Measurements from ENCODE around the gene ROBO2.

ROBO2 gene

DNA sequence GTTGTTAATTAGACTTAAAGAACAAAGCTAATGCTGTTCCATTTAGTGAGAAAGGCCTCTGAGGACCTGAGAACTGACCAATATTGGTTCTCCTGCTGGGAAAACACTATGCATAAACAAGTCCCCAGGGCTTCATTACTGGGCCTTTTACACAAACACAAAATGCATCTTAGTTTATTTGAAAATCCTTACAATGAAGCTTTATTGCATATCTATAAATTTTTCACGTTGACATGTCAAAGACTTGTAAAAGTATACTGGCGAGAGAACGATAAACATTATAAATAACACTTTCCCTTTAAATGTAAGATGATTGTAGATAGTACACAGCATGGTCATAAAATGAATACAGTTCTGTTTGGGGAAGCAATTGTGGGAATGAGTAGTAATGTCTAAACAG lies 151.7 kb downstream of the ROBO2 start:
- DNase-seq, result no peak

DNA sequence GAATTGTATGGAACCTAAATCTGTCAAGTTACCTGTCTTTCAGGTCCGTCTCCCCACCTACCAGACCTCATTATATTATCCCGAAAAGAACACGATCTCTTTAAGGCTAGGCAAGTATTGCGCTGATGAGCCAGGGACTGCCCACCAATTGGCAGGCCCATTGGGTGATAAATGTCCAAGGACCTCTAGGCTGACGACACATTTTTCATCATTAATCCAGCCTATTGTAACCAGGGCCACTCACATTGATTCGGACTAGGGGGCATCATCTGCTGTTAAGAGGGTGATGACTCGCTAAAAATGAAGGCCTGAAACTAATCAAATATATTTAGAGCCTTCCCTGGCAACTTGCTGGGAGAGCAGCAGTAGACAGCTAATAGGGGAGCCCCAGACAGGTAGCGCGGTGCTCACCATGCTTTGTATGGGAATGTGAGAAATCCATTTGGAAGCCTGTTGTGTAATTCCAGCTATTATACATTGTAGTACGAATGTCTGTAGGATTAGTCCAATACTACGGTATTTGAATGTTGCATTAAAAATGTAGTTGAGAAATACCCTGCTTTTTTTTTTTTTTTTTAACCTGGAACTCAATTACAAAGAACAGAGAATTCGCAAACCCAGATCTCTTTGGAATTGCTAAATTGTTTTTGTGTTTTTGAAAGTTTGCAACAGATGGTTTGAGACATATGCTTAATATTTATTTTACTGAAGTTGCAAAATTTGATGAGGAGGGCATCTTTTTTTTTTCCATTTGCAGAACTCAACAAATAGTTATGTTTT lies 156.1 kb downstream of the ROBO2 start:
- DNase-seq, result no peak

DNA sequence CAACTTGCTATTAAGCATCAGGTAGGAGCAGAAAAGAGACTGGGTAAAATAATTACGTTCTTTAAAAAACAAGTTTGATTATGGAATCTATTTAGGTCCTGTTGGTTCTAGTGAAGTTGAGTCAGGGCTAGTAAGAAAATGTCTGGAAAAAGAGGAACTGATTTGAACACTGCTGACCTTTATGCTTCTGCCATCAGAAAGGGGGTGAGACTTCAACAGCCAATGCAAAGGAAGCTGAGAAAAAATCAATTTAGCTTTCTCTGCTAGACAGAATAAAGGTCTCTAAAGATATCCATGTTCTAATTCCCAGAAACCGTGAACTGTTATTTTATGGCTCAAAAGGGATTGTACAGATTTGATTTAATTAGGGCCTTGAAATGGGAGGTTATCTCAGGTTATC lies 157.5 kb downstream of the ROBO2 start:
- DNase-seq, result no peak

DNA sequence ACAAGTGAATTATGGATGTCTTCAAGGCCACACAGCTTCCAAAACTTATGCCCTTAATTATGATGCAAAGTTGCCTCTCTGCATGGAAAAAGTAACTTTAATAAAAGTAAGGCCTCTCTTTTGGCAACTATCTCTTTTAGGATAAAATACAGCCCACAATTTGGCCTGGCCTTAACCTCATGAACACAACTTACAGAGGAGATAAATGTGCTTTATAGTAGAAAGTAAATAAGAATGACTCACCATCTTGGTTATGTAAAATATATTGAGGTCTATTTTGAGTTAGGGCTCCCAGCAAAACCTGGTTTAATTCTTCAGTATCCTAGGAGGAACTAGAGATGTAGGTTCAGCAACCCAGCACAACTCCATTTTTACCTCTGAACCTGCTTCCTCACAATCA lies 164.0 kb downstream of the ROBO2 start:
- DNase-seq, result no peak

DNA sequence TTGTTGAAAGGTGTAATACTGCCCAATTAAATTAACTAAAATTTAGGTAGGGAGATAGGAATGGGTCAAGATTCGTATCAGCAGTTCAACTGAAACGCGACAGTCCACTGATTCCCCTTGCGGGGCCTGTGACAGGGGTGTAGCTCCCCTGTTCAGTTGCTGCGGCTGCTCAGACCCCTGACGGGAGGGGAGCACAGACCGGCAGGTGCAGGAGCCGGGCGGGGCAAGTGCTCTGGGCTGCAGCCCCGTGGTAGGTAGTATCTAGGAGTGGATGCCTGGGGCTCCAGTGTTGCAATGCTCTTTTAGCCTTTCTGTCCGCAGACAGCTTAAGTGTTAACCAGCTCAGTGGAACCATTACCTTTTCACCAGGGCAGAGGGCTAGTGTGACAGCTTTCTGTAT lies 164.9 kb downstream of the ROBO2 start:
- DNase-seq, result no peak

DNA sequence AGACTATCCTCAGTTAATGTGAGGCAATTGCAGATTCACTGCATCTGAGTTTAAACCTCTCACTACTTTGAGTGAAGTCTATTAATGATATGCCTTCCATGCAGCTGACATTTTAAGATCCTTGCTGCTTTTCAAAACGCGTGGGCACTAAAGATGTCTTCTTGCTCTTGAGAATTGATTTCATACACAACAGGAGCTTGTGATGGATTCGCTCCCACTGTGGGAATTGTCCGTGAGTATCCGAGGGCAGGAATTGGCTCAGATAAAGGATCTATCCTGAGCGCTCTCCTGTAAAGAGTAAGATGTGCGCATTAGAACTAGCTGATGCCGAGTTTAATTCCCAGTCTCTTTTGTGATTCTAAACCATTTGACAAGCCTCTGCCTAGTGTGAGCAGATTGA lies 167.9 kb downstream of the ROBO2 start:
- no peak for DNase-seq

DNA sequence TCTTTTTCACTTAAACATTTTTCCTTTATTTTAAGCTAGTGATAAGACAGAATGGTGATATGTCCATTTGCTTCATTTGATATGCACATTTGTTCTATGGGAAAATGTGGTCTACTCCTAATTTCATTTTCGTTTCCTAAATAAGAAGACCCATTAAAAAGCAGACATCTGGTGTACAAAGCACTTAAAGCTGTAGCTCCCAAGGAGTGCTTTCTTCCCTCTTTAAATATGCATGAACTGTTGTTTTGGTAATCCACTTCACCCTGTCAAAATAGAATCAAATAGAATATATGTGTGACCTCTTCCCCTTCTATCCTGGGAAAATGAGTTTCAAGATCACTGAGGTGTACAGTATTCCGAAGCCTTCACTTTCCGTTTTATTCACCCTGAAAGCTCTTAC lies 182.8 kb downstream of the ROBO2 start:
- no peak for DNase-seq

DNA sequence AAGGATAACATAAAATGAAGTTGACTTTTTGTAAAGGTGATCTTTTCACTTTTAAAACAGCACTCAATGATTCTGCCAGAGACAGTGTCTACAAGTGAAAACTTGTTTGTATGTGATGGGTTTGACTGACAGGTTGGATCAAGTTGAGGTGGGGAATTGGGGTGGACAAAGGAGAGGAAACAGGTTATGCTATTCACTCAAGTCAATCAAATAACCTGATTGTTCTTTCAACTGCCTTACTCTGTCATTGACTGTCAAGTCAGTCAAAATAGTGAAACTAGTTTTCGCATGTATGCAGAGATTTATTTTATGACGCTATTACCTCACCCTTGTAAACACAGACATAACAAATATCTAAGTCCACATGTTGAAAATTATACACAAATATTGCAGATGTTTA lies 187.7 kb downstream of the ROBO2 start:
- DNase-seq, result no peak

DNA sequence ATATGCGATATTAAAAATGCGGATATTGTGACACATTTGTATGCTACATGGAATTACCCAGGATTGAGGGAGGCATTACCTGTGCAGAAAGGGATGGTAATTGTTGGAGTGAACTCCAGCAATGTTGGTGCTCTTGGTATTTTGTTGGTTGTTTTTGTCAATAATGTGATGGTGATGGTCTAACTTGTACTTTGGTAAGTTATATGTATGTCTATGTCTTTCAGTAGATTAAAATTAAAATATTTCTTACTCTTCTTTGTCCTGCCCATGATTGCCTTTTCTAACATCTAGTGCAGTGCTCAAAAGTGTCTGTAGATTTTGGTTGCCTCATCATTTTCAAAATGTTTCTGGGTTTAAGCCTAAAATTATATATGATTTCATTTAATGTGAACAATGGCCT lies 192.7 kb downstream of the ROBO2 start:
- DNase-seq, result no peak

DNA sequence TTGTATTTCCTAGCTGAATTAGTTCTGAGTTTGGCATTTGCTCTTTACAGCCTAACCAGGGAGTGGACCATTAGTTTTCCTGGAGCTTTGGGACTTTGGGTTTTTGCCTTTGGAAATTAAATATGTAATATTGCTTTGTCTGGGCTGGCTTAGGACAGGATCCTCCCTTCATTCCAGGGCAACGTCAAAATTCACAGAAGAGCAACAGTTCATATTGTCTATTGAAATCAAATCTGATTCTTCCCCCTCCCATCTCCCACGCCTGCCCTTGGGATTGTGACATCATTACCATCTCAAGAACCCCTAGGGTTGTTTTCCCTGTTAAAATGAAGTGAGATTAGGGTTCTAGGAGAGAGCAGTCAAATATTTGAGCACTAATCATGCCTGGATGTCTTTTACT lies 194.1 kb downstream of the ROBO2 start:
- no peak for DNase-seq

DNA sequence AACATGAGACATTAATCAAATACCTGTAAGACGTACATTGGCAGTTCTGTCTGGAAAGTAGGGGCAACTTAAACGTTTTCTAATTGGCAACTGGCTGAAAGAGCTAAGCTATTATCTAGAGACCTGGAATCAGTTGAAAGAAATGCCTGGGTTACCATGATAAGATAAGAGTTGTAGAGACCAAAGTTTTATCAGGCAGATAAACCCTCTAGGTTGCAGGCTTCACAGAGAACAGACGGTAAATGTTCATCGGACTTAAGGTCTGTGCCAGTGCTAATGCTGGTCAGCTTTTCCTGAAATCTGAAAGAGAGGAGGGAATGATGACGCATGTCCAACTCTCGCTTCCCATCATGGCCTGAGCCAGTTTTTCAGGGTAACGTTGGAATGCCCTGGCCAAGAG lies 196.2 kb downstream of the ROBO2 start:
- no peak for DNase-seq

DNA sequence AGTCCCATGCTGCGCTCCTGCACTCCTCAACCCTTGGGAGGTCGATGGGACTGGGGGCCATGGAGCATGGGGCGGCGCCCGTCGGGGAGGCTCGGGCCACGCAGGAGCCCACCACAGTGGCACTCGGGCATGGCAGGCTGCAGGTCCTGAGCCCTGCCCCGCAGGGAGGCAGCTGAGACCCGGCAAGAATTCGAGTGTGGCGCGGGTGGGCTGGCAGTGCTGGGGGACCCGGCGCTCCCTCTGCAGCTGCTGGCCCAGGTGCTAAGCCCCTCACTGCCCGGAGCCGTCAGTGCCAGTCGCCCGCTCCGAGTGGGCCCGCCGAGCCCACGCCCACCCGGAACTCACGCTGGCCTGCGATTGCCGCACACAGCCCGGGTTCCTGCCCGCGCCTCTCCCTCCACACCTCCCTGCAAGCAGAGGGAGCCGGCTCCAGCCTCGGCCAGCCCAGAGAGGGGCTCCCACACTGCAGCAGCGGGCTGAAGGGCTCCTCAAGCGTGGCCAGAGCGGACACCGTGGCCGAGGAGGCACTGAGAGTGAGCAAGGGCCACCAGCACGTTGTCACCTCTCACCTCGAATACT lies 200.3 kb downstream of the ROBO2 start:
- no peak for DNase-seq

DNA sequence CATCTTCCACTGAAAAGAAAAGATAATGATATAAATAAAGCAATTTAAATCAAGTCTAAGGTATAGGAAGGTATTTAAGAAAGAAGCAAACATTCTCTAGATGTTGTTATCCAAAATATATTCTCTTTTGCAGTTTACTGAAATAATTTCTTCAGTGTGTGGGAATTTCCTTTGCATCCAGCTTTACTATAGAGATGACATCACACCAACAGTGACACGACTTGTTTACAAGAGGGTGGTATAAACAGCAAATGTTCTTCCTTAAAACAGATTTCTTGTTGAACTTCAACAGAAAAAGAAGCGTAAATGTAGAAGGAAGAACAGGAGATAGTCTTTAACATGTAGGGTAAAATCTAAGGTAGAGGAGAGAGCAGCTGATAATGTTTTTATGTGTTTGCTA lies 202.5 kb downstream of the ROBO2 start:
- no peak for DNase-seq

DNA sequence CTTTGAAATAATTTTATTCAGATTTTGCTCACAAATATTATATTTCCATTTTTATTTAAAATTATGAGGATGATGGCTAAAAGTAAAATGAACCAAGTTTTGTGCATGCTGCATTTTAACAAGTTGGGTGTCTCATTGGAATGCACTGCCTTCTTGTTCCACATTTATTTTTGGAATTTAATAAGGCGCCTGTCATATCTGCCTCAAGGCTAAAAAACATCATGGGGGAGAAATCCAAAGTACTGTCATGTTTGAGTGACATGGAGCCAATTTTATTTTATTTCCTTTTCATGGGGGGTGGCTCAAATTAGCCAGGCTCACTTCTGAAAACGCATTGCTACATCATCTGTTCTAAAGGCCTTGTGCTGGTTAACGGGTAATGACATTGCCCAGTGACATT lies 205.1 kb downstream of the ROBO2 start:
- DNase-seq, result no peak

DNA sequence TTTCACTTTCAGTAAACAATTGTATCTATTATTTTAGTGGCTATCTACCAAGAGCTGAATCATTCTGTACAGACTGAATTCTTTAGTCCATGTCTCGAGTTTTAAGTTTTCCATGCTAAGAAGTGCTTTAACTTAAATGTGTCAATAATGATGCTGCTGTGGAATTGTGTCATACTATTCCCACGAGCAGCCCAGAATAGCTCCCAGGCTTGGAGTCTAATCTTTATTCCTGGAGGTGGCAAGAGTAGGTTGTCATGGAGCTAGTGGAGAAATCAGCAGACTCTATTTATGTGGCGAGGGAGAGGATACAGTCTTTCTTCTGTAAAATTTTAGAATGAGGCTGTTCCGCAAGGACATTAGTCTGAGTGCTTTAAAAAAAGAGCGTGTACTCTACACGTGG lies 207.2 kb downstream of the ROBO2 start:
- DNase-seq, result no peak

DNA sequence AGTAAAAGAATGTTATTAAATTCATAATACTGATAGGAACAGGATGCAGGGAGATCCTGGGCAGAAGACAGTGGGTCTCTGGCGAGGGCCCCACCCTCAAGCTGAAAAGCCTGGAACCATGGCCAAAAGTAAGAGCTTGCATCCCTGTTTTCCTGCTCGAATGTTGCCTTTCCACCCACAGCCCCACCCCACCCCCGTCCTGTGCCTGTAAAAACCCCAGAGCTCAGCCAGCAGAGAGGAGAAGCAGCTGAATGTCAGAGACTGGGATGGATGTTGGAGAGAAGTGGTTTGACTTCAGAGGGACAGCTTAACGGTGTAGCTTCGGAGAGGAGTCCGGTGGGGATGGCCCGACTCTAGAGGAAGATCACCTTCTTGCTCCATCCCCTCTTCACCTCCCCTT lies 207.9 kb downstream of the ROBO2 start:
- DNase-seq, result no peak

DNA sequence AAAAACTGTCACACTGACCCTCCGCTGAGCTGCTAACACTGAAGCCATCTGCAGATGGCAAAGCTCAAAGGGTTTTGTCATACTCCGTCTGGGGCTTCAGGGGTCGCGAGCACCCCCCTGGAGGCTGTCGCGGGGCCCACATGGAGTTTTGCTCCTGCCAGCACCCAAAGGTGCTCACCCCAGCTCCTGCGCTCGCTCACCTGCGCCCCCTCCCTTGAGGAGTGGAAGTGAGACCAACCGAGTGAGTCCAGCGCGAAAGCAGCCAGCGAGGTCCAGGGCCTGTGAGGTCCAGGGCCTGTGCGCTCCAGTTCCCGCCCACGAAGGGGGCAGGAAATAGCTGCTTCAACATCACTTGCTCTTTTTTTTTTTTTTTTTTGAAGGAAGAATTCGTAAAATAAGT lies 208.5 kb downstream of the ROBO2 start:
- no peak for DNase-seq

DNA sequence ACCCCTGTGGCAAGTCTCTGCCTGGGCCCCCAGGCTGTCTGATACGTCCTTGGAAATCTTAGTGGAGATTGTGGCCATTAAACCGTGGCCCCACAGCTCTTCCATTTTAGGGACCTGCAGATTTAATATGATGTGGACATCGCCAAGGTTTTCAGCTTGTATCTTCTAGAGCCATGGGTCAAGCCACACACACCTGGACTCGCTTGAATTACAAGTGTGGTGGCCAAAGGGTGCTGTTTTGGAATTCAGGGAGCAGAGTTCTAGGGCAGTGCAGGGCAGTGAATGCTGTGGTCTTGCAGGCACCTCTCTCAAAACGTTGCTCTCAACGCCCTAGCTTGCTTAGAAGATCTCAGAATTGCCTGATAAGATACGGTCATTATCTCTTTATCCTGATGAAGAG lies 211.2 kb downstream of the ROBO2 start:
- no peak for DNase-seq

DNA sequence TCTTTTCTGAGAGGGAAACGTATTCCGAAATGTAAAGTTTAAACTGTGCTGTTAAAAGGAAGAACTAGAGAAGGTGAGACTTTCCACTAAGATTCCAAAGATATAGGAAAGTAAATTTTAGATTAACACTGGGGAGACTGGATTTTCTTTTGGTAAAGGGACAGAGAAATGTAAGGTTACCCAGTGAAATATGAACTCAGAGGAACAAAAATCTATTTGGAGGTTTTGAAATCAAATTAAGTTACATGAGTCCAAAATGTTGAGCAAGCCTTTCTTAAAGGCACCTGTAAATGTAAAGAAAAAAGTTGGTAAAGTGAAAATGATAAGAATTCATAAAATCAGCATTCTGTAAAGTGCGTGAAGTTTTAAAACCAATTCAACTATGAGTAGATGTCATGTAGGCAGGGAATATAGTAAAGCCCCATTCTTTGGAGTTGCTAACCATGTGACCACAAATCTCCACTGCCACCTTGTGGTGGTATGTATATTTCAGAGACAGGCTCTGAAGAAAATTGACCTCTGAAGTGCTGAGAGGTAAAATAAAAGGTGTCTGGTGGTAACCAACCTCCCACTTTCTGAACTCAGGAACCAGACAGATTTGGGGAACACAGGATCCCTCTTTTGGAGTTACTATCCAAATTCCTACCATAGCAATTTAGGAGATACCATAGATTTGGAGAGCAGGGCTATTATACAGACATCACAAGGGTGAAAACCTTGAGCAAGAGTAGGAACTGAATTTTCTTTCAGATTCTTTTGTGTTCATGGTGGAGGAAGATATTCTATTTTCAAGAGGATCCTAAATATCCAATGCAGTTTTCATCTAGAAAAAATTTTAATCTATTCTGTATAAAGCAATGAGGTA lies 215.3 kb downstream of the ROBO2 start:
- peak; percentile 30 for DNase-seq

DNA sequence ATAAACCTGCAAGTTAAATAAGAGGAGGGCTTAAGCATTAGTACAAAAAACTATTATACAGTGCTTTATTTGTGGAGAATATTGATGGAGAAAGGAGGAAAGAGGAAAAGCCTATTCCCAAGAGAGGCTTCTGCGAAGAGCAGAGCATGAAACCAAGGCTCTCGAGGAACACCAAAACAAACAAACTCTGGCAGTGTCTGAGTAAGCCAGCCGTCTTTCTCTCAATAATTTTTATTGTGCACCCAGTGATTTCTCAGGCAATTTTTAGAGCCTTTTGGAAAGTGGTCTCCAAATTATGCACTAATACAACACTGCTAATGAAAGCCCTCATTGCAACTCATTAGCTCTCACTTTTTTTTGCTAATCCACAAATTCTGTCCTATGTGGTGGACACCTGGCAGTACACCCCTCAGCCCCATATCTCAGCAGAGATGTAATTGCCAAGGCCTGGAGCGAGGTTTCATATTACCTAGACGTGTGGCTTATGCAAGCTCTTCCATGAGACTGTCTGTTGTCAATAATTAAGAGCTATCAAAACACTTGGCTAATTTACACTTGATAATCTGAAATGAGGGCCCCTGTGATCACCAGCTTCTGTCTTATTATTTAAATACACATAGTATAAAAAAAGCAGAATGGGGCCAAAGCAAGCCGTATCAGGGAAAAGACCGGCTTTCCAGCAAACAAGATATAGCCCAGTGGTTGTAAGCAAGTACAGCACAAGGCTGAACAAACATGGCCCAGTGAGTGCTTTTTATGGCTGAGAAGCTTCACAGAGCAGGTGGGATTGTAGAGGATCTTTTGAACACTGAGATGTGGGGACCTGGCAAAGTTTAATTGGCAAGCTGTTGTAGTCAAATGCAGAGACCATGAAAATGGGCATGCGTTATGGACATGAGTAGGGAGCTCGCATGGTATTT lies 216.9 kb downstream of the ROBO2 start:
- peak; percentile 57 for DNase-seq

DNA sequence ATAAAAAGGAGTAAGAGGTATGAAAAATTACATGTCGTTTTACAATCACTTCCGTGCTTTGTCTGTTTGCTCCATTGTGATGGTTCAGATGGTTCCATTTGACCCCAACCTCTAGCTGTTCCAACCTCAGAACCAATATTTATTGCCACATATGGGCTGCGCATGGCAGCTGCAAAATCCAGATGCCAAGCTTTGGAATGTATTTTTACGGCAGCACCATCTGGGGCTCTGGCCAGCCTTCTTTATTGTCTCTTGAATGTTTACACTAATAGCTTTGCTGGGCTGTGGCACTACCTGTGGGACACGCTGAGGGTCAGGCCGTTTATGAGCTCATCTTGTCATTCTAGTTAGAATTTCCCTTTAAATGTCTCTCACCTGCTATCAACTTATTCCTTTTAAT lies 219.8 kb downstream of the ROBO2 start:
- DNase-seq, result no peak

DNA sequence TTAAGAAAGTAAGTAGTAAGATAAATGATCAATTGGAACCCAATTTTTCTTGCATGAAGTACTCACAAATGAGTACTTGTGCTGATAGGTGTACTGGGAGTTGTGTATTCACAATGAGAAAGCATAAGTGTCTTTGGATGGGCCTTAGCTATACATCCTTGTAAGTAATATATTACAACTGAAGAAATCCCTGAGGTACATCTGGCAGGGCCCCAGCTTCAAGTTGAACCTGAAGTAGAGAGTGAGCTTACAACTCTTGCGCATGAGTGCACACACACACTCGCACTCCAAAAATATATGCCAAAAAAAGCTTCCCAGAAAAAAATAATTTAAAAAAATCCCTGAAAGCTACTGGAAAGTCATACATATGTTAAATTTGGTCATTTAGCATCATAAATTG lies 222.5 kb downstream of the ROBO2 start:
- no peak for DNase-seq

DNA sequence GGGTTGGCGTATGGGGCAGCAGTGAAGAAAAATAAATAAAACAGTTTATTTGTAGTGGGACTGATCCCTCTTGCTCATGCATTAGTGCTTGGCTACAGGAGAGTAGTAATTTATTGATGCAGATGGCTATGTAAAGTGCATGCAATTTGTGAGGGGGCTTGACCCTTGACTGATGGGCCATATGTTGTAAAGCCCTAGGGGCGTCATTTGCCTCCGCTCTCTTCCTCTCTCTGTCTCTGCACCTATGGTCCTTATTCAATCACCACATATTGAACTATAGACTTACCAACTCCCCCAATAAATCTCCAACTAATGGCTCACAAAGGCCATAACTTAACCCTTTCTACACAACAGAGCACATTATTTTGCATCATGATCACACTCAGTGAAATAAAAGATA lies 227.7 kb downstream of the ROBO2 start:
- no peak for DNase-seq
